GDM1 (cell line): ENCODE data around the gene AGBL5.
"Not testable (repeated sequence)": the region's sequence is repeated elsewhere in the genome, so short reads cannot be mapped to it uniquely, and the experiment has no call there.

ENCODE experiments used
- DNase-seq: peaks from one replicate; lab custom pipeline; 2025; lab: John Stamatoyannopoulos, UW

The AGBL5 gene

DNA sequence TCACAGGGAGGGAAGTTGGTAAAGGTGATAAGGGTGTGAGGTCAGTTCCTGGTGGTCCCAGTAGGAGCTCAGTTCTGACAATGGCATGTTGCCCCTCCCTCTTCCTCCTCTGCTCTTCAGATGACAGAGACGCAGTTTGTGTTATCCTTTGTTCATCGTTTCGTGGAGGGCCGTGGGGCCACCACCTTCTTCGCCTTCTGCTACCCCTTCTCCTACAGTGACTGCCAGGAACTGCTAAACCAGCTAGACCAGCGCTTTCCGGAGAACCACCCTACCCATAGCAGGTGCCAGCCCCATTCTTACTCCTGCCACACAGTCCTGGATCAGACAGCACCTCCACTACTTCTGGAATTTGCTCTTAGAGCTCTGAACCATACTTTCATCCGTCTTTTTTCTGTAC lies 2.3 kb downstream of the AGBL5 start:
- no peak for DNase-seq

DNA sequence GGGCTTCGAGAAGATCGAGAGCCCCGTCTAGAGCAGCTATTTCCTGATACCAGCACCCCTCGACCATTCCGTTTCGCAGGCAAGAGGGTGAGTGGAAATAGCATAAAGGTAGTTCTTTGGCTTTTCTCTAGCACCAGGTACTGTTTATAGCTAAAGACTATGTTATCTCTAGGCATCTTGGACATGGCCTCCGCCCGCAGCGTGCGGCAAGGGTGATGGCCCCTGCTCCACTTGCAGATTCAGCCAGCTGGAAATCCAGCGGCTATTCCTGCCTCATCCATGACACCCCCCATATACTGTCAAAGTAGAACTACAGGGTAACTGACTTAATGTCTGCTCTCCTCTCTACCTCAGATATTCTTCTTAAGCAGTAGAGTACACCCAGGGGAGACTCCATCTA lies 3.3 kb downstream of the AGBL5 start:
- no peak for DNase-seq

DNA sequence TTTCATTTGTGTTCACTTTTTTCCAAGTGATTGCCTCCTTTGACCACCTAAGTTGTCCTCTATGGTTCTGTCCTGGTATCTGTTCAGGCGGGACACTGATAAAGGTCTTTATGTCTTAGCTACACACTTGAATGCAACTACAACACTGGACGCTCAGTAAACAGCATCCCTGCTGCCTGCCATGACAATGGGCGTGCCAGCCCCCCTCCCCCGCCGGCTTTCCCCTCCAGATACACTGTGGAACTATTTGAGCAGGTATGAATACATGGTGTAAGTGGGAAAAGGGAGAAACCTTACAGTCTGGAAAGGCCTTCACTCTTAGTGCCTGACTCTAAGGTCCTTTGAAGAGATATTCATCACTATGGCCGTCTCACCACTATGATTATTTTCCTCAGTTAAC lies 5.7 kb downstream of the AGBL5 start:
- DNase-seq = no peak

DNA sequence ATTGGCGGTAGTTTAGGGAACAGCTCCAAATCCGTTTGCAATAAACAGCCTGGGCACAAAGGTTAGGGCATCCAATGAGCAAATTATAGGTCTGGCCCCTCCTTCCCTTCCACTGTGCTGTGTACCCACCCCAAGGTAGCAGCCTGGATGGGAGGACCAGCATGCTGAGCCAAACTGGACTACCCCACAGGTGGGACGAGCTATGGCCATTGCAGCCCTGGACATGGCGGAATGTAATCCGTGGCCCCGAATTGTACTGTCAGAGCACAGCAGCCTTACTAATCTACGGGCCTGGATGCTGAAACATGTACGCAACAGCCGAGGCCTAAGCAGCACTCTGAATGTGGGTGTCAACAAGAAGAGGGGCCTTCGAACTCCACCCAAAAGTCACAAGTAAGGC lies 6.7 kb downstream of the AGBL5 start:
- DNase-seq = no peak

DNA sequence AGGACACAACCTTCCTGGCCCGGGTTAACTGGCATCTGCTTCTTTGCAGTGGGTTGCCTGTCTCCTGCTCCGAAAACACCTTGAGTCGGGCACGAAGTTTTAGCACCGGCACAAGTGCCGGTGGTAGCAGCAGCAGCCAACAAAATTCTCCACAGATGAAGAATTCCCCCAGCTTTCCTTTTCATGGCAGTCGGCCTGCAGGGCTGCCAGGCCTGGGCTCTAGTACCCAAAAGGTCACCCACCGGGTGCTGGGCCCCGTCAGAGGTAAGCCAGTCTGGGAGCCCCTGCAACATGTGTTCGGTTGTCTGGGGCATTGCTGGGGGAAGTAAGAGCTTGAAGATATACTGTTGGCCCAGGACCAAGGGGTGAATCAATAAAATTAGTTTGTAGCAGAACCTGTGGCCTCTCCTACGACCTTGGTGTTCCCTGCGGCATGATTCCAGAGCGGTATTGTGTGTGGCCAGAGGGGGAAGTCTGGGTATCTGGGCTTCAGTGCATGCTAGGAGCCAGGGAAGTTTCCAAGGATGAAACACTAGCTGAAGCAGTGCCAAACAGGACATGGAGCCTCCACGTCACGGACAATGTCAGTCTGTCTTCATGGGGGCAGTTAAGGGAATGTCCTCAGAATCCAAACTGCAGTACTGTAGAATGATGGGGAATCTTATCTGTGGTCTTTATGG lies 7.8 kb downstream of the AGBL5 start:
- no peak for DNase-seq

DNA sequence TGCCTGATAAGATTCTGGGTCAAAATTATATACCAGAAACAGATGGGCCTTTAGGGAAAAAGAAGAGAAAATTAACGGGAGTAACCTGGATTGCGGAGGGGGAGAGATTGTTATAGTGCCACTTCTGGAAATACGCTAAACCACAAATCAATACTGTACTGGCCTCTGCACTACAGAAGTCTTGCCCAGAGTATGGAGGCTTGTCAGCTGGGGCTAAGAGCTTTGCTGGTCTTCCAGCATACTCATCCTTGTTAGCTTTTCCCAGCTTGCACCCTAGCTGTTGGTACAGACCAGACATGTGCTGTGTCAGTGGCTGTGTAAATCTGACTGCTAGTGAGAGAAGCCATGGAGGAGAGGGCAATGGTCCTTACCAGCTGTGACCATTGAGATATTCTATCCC lies 8.9 kb downstream of the AGBL5 start:
- DNase-seq = no peak

DNA sequence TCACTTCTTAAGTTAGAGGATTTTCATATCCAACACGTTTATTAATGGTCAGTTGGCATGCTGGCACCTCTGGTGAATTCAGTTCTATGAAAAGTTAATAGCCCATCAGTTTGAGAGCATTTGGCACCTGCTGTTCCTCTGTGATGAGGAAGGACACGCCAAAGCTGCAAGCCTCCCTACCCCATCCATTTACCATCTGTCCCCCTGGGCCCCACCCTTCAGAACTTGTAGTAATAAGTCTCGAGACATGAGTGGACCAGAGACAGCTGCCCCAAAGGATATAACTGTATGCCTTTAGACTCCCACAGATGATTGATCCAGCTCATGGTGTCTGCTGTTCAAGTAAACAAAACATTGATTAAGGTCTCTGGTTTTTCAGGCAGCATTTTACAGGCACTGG lies 13.7 kb downstream of the AGBL5 start:
- no peak for DNase-seq

DNA sequence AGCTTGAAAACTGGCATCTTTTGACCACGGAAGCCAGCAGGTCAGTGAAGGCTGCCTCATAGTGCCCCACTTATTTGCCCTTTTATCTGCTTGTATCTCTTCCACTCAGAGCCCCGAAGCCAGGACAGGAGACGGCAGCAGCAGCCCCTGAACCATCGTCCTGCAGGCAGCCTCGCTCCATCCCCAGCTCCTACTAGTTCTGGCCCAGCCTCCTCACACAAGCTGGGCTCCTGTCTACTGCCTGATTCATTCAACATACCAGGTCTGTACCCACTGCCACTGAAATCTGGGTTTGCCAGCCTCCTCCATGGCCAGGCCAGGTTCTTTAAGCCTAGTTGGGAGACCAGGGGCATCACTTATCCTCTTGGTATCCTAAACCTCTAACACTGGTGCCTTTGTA lies 15.9 kb downstream of the AGBL5 start:
- DNase-seq = no peak

DNA sequence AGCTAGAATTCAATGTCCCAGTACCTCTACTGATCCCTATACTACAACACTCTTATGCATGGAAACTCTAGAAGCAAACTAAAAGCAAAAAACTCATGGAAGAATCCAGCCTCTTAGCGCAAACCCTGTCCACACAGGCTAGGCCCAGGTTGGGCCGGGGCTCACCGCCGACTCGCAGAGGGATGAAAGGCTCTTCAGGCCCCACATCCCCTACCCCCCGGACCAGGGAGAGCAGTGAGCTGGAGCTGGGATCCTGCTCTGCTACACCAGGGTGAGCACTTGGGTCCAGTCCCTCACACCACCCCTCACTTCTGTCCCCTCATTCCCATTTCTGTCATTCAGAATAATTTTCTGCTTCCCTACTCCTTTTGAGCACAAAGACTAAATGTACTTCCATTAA lies 18.0 kb downstream of the AGBL5 start:
- DNase-seq = no peak

DNA sequence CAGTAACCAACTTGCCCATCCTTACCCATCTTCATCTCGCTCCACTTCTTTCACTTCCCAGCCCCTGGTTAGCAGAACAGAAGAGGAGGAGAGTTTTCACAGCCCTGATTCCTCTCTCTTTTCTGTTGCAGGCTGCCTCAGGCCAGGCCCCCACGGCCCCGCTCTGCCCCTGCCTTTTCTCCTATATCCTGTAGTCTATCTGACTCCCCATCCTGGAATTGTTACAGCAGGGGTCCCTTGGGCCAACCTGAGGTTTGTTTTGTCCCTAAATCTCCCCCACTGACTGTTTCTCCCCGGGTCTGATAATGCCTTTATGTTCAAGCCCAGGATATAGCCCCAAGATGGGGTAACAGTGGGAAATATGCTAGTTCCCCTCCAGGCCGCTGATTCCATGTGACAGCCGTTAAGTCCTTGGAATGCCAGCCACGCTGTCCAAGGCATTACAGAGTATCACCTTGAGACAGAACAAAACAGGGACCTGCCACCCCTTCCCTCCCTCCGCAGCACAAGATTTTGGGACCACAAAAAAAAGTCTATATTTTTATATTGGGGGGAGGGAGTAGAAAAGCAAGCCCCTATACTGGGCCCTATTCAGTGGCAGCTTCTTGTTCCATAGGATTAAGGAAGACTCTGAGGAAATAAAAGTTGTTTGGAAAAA lies 18.6 kb downstream of the AGBL5 start:
- no peak for DNase-seq

DNA sequence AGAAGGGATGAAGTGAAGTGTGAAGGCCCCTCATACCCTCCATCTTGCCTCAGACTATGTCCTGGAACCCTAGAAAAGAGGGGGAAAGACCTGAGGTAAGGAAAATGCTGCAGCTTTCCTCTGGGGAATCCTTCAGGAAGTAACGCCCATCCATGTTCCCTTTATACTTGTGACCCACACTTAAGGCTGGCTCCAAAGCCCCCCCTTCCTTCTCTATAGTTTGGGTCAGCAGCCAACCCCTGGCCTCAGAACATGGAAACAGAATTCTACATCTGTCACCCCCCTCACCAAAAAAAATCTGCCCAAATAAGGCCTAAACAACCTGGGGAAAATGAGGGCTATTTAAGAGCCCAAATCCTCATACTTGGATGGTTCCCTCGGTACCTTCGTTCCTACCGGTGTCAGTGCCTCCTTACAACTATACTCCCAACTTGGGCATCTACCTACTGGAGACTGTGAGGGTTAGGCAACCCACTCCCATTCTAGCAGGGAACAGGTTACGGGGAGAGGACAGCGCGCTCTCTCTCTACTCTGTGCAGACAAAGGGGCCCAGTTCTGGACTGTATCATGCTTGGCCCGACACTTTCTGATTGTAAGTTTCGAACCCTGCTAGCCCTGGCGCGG lies 19.3 kb downstream of the AGBL5 start:
- DNase-seq = no peak

DNA sequence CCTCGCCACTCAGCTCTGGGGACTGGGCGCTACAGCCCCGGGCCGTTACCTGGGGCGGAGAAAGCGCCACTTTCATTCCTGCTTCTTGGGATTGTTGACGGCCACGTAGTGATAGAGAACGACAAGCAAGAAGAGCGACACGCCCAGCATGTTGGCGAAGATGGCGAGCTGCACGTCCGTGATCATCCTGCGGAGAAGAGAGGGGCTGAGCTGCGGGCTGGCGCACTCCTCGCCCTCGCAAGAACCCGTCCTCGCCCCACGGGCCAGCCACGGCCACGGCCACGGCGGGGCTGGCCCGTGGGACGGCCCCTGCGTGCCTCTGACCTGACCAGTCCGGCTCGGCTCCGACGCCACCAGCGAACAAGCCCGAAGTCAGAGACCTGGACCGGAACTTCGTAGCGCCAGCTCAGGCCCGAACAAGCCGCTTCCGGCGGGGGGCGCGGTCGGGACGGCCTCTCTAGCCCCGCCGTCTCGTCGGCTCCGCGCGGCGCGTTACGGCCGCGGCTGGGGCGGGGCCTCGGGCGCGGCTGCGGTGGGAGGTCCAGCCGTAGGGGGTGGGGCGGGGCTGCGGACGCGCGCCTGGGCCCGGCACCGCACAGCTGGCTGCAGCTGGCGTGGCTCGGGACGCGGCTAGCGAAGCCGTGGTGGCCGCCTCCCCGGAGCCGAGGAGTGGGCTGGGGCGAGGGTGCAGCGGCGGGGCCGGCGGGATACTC lies 20.0 kb downstream of the AGBL5 start, which contains the start of gene OST4:
TSS of gene OST4 (minus strand) at position 378 of the 713 bp plus-strand sequence.
- peak; percentile 91 for DNase-seq

DNA sequence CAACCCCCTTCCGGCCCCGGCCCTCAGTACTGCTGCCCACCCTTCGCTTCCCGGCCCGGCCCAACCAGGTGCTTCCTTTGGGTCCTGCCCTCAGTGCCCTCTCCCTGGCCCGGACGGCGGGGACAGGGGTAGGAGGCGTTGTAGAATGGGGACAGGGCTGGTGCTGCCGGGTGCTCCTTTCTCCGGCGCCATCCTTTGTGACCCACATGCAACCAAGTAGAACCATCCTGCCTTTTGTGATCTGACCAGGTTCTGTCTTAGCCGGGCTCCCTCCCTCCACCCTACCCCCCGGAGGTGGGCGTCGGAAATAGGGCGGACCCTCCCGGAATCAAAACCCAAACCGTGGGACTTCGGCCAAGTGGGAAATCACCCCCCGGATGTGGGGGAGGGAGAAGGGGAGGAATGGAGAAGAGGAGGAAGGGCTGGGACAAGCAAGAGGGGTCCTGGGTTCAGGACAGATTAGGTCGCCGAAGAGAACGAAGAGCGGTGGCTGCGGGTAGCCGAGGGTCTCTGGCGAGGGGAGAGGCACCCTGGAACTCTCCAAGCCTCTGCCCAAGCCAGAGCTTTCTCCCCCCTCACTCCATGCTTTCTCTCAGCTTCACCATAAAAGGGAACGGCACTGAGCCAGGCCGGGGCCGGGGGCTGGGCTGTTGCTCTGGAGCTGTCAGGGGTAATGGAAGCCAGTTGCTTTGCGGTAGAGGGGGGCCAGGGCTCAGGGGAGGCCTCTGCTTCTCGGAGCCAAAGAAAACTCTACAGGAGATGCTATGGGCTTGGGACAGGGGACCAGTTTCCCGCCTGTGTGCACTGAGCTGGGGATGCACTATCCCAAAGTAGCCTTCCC lies 20.7 kb downstream of the AGBL5 start:
- no peak for DNase-seq

DNA sequence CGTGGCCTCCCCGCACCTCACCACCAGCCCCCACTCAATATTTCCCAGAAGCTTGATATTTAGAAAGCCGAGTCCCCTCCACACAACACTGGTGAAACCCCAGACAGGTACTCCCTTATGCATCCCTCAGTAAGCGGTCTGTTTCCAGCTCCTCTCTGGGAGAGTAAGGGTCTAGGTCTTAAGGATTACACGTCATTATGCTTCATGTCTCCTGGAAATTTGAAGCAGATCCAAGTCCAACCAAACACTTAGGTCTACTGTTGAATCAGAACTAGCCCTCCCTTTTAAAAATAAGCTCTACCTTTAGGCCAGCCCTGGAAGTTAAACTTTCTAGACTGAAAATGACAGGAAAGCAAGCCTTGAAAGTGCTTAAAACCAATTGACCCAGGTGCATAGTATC lies 21.5 kb downstream of the AGBL5 start:
- no peak for DNase-seq

DNA sequence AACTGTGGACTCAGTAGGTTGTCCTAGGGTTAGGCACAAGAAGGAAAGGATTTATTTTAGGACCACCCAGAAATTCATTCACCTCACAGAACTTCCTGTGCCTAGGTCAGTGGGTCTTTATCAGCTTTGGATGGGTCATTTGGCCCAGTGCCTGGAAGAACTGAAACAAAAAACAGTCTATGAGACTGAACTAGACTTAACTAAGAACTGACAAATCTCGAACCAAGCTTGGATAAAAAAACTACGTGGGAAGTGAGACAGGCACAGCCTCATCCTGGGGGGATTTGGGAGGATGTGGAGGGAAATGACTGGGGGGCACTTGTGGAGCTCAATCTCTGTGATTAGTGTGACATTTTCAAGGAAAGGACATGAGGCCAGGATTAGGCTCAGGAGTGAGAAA lies 22.3 kb downstream of the AGBL5 start:
- no peak for DNase-seq

DNA sequence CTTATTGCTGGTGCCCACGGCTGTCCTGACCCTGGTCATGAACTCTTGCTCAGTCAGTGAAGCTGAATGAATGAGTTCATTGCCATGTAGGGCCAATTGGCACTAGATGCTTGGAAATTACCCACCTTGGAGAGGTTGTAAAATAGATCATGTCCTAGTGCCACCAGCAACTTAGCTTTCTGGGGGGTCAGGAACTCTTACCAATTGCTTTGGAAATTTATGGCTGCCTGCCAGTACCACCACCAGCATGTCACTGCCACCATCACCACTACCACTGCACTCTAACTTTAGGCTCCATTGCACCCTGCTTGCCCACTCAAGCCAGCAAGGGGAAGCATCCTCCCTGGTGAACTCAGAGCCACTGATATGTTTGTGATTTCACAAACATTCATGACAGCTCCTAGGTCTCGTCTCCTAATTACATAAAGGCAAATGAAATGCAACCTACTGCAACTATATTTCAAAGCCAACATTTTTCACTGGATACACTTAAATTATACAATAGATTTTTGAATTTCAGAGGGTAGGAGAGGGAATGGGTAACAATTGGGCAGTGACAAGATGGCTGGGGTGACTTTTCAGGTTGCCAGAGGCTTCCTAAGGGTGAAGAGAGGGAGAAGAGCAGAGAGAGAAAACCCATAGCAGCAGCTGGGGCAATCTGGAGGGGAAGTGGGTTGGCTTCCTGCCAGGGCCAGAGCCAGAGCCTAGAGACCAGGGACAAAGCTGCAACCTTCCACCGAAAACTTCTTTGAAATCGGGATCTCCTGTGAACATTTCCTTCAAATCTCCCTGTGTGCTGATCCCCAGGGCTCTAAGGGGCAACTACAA lies 23.5 kb downstream of the AGBL5 start:
- peak; percentile 60 for DNase-seq

DNA sequence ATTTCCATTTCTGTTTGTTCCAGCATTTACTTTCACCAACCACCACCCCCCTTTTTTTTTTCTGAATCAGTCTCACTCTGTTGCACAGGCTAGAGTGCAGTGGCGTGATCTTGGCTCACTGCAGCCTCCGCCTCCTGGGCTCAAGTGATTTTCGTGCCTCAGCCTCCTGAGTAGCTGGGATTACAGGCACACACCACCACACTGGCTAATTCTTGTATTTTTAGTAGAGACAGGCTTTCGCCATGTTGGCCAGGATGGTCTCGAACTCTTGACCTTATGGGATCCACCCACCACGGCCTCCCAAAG lies 24.1 kb downstream of the AGBL5 start:
- DNase-seq = not testable (repeated sequence)

DNA sequence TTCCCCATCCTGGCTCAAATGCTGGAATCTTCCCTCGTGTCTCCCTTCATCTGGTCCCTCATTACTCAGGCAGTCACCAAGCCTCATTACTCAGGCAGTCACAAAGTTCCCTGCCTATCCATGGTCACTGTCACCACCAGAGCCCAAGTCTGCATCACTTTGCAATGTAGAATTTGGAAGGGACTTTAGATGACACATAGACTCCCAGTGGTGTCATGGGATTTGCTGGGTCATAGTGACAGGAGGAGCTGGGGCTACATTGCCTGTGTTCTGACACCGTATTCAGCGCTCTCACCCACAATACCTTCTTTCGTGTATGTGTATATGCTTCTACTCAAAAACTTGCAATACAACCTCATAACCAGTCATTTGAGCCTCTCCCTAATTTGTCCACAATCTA lies 24.9 kb downstream of the AGBL5 start:
- no peak for DNase-seq

DNA sequence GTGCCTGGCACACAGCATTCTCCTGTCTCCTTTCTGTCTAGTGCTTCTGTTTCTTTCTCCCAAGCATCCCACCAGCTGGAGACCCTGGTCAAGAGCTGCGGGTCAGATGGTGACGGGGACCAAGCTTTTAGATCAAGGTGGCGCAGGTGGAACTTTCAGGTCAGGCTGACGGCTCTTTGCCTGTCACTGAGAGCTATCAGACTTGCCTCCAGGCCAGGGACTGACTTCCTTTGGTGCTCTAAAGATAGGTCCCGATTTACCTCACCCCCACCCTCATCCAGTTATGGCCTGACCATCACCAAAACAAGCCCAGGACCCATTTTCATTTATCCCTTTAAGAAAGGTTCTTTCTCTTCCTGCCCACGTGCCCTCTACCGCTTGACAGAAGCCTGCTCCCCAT lies 25.8 kb downstream of the AGBL5 start:
- no peak for DNase-seq

DNA sequence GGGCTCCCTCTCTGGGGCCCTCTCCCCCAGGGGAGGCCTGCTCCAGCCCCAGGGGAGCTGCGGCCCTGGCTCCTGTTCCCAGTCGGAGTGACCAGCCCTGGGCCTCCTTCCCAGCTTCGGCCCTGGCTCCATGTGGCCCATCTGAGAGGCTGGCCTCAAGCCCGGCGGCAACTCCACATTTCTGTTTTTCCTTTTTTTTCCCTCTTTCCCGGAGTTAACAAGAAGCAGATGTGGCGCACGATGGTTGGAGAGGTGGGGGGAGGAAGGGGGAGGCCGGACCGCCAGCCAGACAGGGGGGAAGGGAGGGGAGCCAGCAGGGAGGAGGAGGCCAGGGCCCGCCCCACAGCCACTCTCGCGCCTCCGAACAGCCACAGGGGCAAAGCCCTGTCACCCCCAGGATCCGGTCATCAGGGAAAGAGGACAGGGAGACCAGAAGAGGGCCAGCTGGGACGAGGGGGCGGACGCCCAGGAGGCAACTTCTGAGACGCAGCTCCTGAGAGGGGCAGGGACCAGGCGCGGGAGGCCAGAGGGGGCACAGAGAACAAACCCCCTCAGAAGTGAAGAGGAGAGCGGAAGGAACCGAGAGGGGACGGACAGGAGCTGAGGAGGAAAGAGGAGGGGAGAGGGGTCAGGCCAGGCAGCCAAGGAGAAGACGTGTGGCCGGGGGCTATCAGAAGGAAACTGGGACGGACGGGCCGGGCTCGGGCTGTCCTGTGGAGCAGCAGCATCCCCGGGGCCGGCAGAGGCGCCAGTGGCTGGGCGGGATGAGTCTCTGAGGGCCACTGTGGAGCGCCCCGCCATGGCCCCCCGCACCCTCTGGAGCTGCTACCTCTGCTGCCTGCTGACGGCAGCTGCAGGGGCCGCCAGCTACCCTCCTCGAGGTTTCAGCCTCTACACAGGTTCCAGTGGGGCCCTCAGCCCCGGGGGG lies 27.1 kb downstream of the AGBL5 start, which contains the start of gene EMILIN1:
TSS of gene EMILIN1 (plus strand) at position 349 of the 928 bp plus-strand sequence. CDS start at position 800, 451 bp downstream.
- DNase-seq = no peak
